Body of pancreas (tissue), 4 donors: Measurements from ENCODE around the gene PAK5. TPM values are rescaled to one million over a fixed set of nuclear protein-coding genes. Genes with fewer than 3 reads are reported as not detected.

Experiments used
- ATAC-seq: fragments of 150-250 bp; one replicate; pipeline ENCODE4 v1.9.1; 2016
- DNase-seq, 4 donors: peaks; one replicate each; pipeline ENCODE4 v3.0.0-alpha.2; 2019
- H3K27ac ChIP-seq, 4 donors: fragments of 200-600 bp; sonication (generic); 1 replicate in 3 of 4; 2 replicates in 1 of 4; pipeline versions ENCODE4 v1.5.1 to v1.6.1; 2016 to 2019; ENCODE audit warnings: mild to moderate bottlenecking in 1 of 4, mixed read lengths in 1 of 4, moderate library complexity in 1 of 4
- H3K27me3 ChIP-seq, 2 donors: fragments of 200-600 bp; sonication (generic); one replicate each; pipeline ENCODE4 v1.6.0; 2016; ENCODE audit warnings: mild to moderate bottlenecking in 1 of 2
- H3K36me3 ChIP-seq, 2 donors: fragments of 200-600 bp; sonication (generic); replicated peaks in 1 of 2; 2 replicates each; pipeline ENCODE4 v1.5.1; 2016; ENCODE audit warnings: low read depth in 2 of 2; ENCODE audit not compliant: insufficient read depth in 1 of 2
- H3K4me1 ChIP-seq: fragments of 200-600 bp; sonication (generic); one replicate; pipeline ENCODE4 v1.6.0; 2016
- H3K4me3 ChIP-seq, 2 donors: fragments of 200-600 bp; sonication (generic); 1 replicate in 1 of 2; 2 replicates in 1 of 2; pipeline ENCODE4 v1.5.1; 2016 to 2019
- H3K9me3 ChIP-seq, 3 donors: fragments of 200-600 bp; sonication (generic); 1 replicate in 2 of 3; 2 replicates in 1 of 3; pipeline ENCODE4 v1.5.1; 2016
- CTCF ChIP-seq, 7 experiments: fragments of 450-650 bp in 4 of 7; fragments of 200-600 bp in 3 of 7; sonication (generic) in 3 of 7; IDR thresholded peaks; one replicate each; pipeline ENCODE4 v1.5.1; 2016 to 2019; ENCODE audit warnings: antibody characterized with exemption in 7 of 7
- POLR2A ChIP-seq, 3 donors: fragments of 450-650 bp; IDR thresholded peaks; one replicate each; pipeline ENCODE4 v1.6.1; 2016; ENCODE audit warnings: antibody characterized with exemption in 3 of 3, mild to moderate bottlenecking in 2 of 3
- whole genome bisulfite sequencing, 2 donors: methylation state at CpG; one replicate each; pipeline ENCODE4 v1.1.5; 2017; 5-methylcytosine and 5-hydroxymethylcytosine counted together
- intact Hi-C: fragments of 100-400 bp; cut with DNase I; formaldehyde crosslinking; loops from one replicate; pipeline ENCODE4 v1.15.1; 2023
- total RNA-seq, 2 donors: library from RNA; depleted of rRNA; stranded (reverse); fragments of >200 nt; gene quantifications; one replicate each; pipeline ENCODE4 v1.1.0, GENCODE V29; 2016

Gene PAK5
- total RNA-seq, 2 donors from 2014 or later: 0.33 to 0.52 TPM

GRCh38 chr20:9551808-9552550 is 286.9 kb downstream of the PAK5 start:
- H3K9me3 ChIP-seq: no peaks in the 10 kb centered on the region
- 34 to 40% methylated on average over 4 of the region's 4 CpGs for whole genome bisulfite sequencing, 2 donors
- no peak overlapping the region for H3K27ac ChIP-seq
- no peak overlapping the region for H3K4me3 ChIP-seq
- no peaks in the 10 kb centered on the region for H3K4me1 ChIP-seq
- DNase-seq (no peak), ATAC-seq (no peak)
- intact Hi-C loops: no loop called here
- no peak for TF ChIP-seq CTCF (IDR thresholded peaks at IDR 0.05)
- TF ChIP-seq POLR2A (IDR thresholded peaks at IDR 0.05): no peak
- no peaks in the 10 kb centered on the region for H3K36me3 ChIP-seq
- no peaks in the 10 kb centered on the region for H3K27me3 ChIP-seq

- no peak for ATAC-seq
These were observed 288.0 kb downstream of the PAK5 start for GRCh38 chr20:9550871-9551270.

GRCh38 chr20:9550283-9550682 is 288.6 kb downstream of the PAK5 start:
- no peak for DNase-seq
- Histone ChIP-seq H3K4me1 (no peaks in the 10 kb centered on the region), H3K4me3 (no peak overlapping the region), H3K27ac (no peak overlapping the region), H3K9me3 (no peaks in the 10 kb centered on the region), H3K36me3 (no peaks in the 10 kb centered on the region), H3K27me3 (no peaks in the 10 kb centered on the region)
- WGBS, 2 donors: 66 to 72% methylated on average over 1 of the region's 1 CpG
- intact Hi-C loops: no loop called here
- no peak for TF ChIP-seq POLR2A (IDR thresholded peaks at IDR 0.05)
- TF ChIP-seq CTCF (IDR thresholded peaks at IDR 0.05): no peak
- no peak for ATAC-seq

More at GRCh38 chr20:9550871-9551270, 288.0 kb downstream of the PAK5 start:
- Histone ChIP-seq H3K4me3 (no peak overlapping the region), H3K4me1 (no peaks in the 10 kb centered on the region), H3K9me3 (no peaks in the 10 kb centered on the region), H3K36me3 (no peaks in the 10 kb centered on the region), H3K27ac (no peak overlapping the region), H3K27me3 (no peaks in the 10 kb centered on the region)
- 67 to 74% methylated on average over 2 of the region's 2 CpGs for WGBS, 2 donors
- DNase-seq: no peak
- TF ChIP-seq CTCF (IDR thresholded peaks at IDR 0.05): no peak
- no peak for TF ChIP-seq POLR2A (IDR thresholded peaks at IDR 0.05)
- intact Hi-C loops: no loop called here

GRCh38 chr20:9543214-9543613 is 295.7 kb downstream of the PAK5 start:
- Histone ChIP-seq H3K4me1 (no peaks in the 10 kb centered on the region), H3K9me3 (no peaks in the 10 kb centered on the region), H3K27ac (no peak overlapping the region), H3K36me3 (no peaks in the 10 kb centered on the region), H3K27me3 (no peaks in the 10 kb centered on the region), H3K4me3 (no peak overlapping the region)
- WGBS, 2 donors: 36 to 38% methylated on average over 4 of the region's 4 CpGs
- DNase-seq (no peak), ATAC-seq (no peak)
- TF ChIP-seq CTCF (IDR thresholded peaks at IDR 0.05): no peak
- intact Hi-C loops: no loop called here

GRCh38 chr20:9535449-9535848 is 303.4 kb downstream of the PAK5 start:
- H3K4me3 ChIP-seq: no peak overlapping the region
- no peaks in the 10 kb centered on the region for H3K9me3 ChIP-seq
- no peaks in the 10 kb centered on the region for H3K36me3 ChIP-seq
- TF ChIP-seq CTCF (IDR thresholded peaks at IDR 0.05) (no peak), POLR2A (IDR thresholded peaks at IDR 0.05) (no peak)
- intact Hi-C loops: no loop called here
- no peaks in the 10 kb centered on the region for H3K27me3 ChIP-seq
- no peak overlapping the region for H3K27ac ChIP-seq
- no peak for DNase-seq
- H3K4me1 ChIP-seq: no peaks in the 10 kb centered on the region
- no peak for ATAC-seq
- 58 to 65% methylated on average over 2 of the region's 2 CpGs for WGBS, 2 donors
